ENCODE measurements around the gene EBF3.
"Not testable (repeated sequence)": the region's sequence is repeated elsewhere in the genome, so short reads cannot be mapped to it uniquely, and the experiment has no call there.

Gene EBF3

DNA sequence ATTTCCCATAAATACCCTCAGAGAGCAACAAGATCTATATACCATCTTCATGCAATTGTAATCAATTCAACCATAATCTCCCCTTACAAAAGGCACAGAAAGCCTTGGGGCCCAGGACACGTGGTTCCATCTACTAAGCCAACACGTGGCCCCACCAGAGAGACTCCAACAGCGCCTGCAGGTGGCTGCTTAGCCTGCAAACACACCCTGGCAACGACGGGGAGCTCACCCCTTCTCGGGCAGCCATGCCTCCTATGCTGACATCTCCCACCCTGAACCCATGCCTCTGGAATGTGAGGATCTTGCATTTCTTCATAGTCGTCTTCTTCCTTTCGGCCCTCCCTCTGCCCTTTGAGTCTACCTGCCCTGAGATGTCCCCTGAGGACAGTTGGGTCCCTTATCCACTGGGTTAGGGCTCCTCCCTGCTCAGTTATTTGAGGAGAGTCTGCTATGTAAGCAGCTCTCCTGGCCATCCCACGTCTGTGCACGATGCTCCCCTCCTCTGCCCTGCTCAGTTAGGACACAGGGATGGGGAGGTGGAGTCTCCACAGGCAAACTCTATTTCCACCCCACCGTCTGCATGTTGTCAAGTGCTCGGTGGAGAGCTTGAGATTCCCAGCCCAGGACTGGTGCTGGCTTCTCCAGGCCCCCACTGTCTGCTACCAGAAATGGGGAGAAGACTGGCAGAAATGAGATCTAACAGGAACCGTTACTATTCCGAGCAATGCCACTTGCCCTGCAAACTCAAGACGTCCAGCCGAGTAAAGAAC, 36.5 kb downstream of the EBF3 start:
- no peak for DNase-seq (ENCODE audit: low read depth, low spot score)
- no peak overlapping the region for H3K4me3 ChIP-seq
- no peak overlapping the region for H3K9ac ChIP-seq (ENCODE audit: insufficient read length)
- H3K36me3 ChIP-seq (ENCODE audit: insufficient read depth, low read length): peaks cover 10% of the 10 kb centered on the region; the same call in 1 of the 2 replicates
- TF ChIP-seq EZH2 (IDR thresholded peaks at IDR 0.05): no peak
- TF ChIP-seq POLR2AphosphoS5 (IDR thresholded peaks at IDR 0.05; ENCODE audit: borderline replicate concordance, low read depth, low read length): no peak
- TF ChIP-seq FOXP2 (optimal IDR thresholded peaks at IDR 0.05; ENCODE audit: control extremely low read depth, extremely low read length, insufficient read depth): no peak
- H3K9me3 ChIP-seq (ENCODE audit: low read depth, low read length): no peaks in the 10 kb centered on the region
- H3K27ac ChIP-seq: no peak overlapping the region

DNA sequence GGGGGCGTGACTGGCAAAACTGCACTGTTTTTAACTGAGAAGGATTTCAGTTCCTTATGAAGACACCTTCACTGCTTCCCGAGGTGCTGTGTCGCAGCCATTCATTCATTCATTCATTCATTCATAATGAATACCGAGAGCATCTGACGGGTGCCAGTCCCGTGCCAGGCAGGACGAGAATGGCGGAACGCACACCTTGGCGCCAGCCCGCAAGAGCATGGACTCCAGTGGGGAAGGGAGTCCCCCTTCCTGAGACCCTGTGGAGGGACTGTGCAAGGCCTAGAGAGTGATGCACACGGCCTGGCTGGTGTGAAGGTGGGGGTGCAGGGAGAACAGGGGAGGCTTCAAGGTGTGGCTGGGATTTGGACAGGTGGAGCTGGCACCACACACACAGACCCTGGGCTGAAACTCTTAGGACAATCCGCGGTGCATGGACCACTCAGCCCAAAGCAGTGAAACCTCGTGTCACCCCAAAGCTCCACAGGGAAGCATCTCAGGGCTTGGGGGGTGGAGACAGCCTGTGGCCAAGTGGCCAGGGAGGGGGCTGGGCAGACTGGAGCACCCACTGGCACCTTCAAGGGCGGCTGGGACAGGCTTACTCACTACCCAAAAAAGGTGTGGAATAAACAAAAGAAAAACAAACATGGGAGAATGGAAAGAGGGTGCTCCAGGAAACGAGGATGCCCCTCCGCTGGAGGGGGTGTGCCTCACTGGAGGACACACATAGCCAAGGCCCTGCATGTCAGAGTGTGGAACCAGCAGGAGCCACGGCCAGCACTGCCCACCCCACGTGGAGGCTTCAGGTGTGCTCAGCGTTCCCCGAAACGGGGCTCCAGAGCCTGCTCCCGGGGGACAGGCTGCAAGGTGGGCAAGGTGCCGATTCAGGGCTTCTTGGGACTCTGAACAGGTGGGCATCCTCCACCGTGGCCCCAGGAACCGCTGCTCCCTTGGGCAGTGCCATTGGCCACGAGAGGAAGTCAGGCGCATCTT, 37.7 kb downstream of the EBF3 start:
- TF ChIP-seq POLR2AphosphoS5 (IDR thresholded peaks at IDR 0.05; ENCODE audit: borderline replicate concordance, low read depth, low read length) (no peak), FOXP2 (optimal IDR thresholded peaks at IDR 0.05; ENCODE audit: control extremely low read depth, extremely low read length, insufficient read depth) (no peak), EZH2 (IDR thresholded peaks at IDR 0.05) (no peak)
- Histone ChIP-seq H3K9ac (ENCODE audit: insufficient read length) (no peak overlapping the region), H3K9me3 (ENCODE audit: low read depth, low read length) (no peaks in the 10 kb centered on the region), H3K36me3 (ENCODE audit: insufficient read depth, low read length) (peaks cover 10% of the 10 kb centered on the region; the same call in 1 of the 2 replicates), H3K27ac (no peak overlapping the region), H3K4me3 (no peak overlapping the region)
- DNase-seq (ENCODE audit: low read depth, low spot score): no peak

DNA sequence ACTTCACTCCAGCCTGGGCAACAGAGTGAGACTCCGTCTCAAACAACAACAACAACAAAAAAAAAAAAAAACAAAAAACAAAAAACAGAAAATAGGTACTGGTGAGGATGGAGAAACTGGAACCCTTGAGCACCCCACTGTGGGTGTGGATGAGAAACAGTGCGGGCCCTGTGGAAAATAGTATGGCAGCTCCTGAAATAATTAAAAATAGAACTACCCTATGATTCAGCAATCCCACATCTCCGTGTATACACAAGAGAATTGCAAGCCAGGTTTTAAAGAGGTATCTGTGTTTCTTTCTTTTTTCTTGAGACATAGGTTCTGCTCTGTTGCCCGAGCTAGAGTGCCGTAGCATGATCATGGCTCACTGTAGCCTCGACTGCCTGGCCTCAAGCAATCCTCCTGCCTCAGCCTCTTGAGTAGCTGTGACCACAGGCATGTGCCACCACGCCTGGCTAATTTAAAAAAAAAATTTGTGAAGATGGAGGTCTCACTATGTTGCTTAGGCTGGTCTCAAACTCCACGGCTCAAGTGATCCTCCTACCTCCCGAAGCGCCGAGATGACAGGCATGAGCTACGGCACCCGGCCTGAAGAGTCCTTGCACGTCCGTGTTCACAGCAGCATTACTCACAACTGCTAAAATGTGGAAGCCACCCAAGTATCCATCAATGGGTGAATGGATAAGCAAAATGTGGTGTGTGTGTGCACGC, 39.5 kb downstream of the EBF3 start:
- Histone ChIP-seq H3K9me3 (ENCODE audit: low read depth, low read length) (no peaks in the 10 kb centered on the region), H3K27ac (no peak overlapping the region), H3K4me3 (no peak overlapping the region), H3K36me3 (ENCODE audit: insufficient read depth, low read length) (peaks cover 10% of the 10 kb centered on the region; the same call in 1 of the 2 replicates), H3K9ac (ENCODE audit: insufficient read length) (no peak overlapping the region)
- TF ChIP-seq POLR2AphosphoS5 (IDR thresholded peaks at IDR 0.05; ENCODE audit: borderline replicate concordance, low read depth, low read length) (no peak), FOXP2 (optimal IDR thresholded peaks at IDR 0.05; ENCODE audit: control extremely low read depth, extremely low read length, insufficient read depth) (no peak), EZH2 (IDR thresholded peaks at IDR 0.05) (no peak)
- DNase-seq (ENCODE audit: low read depth, low spot score): no peak

DNA sequence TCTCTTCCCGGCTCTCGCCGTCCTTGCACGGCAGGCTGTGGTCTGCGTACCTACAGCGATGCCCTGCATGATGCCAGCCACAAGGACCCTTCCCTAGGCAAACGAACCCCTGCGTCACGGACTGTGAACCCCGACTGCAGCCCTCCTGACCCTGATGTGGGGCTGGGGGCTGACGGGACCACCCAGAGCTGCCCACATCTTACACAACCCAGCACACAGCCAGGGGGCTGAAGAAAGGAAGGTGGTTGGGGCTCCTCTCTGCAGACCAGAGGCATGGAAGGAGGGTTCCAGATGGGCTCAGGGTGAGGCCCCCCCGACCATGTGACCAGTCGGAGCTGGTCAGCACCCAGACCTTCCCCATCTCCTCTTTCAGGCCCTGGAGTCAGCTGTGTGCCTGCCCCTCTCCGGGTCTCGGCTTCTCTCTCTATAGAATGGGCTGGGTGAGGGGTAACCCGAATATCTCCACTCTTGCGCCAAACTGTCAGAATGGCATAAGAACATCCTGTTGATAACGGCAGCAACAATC, 41.4 kb downstream of the EBF3 start:
- H3K27ac ChIP-seq: no peak overlapping the region
- H3K4me3 ChIP-seq: no peak overlapping the region
- H3K9ac ChIP-seq (ENCODE audit: insufficient read length): no peak overlapping the region
- TF ChIP-seq POLR2AphosphoS5 (IDR thresholded peaks at IDR 0.05; ENCODE audit: borderline replicate concordance, low read depth, low read length): no peak
- no peak for TF ChIP-seq FOXP2 (optimal IDR thresholded peaks at IDR 0.05; ENCODE audit: control extremely low read depth, extremely low read length, insufficient read depth)
- no peak for TF ChIP-seq EZH2 (IDR thresholded peaks at IDR 0.05)
- no peak for DNase-seq (ENCODE audit: low read depth, low spot score)
- no peaks in the 10 kb centered on the region for H3K9me3 ChIP-seq (ENCODE audit: low read depth, low read length)
- H3K36me3 ChIP-seq (ENCODE audit: insufficient read depth, low read length): peaks cover 10% of the 10 kb centered on the region; the same call in 1 of the 2 replicates

DNA sequence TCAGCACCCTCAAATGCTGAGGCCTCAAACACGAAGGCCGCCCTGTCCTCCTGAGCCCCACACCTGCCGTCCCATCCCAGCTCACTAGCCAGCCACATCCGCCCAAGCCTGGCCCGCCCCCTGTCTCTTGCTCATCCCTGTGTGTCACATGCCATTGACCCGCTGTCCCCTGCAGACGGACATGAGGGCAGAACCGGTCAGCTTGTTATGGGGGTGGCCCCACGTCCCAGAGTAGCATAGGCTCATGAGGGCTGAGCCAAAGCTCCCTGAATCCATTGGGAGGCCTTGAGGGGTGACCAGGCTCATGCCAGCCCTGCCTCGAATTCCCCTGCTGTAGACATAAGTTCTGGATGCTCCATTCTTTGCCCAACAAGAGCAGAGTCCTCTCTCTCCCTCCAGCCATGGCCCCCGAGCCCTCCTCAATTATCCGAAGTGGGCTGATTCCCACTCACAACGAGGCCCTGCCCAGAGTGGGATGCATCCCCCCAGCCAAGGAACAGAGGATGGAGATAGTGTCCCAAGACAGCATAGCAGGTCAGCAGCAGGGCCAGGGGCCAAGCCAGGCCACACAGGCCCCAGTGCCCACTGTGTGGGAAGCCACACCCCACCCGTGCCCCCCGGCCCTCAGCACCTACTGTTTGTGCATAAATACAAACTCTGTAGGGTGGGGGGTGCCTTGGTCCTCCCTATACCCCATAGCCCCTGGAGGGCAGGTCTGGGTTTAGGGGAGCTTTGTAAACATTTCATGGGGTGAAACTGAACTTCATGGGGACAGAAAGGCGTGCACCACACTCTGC, 42.1 kb downstream of the EBF3 start:
- Histone ChIP-seq H3K9ac (ENCODE audit: insufficient read length) (no peak overlapping the region), H3K27ac (no peak overlapping the region), H3K36me3 (ENCODE audit: insufficient read depth, low read length) (peaks cover 10% of the 10 kb centered on the region; the same call in 1 of the 2 replicates), H3K9me3 (ENCODE audit: low read depth, low read length) (no peaks in the 10 kb centered on the region), H3K4me3 (no peak overlapping the region)
- no peak for DNase-seq (ENCODE audit: low read depth, low spot score)
- TF ChIP-seq EZH2 (IDR thresholded peaks at IDR 0.05) (no peak), POLR2AphosphoS5 (IDR thresholded peaks at IDR 0.05; ENCODE audit: borderline replicate concordance, low read depth, low read length) (no peak), FOXP2 (optimal IDR thresholded peaks at IDR 0.05; ENCODE audit: control extremely low read depth, extremely low read length, insufficient read depth) (no peak)

DNA sequence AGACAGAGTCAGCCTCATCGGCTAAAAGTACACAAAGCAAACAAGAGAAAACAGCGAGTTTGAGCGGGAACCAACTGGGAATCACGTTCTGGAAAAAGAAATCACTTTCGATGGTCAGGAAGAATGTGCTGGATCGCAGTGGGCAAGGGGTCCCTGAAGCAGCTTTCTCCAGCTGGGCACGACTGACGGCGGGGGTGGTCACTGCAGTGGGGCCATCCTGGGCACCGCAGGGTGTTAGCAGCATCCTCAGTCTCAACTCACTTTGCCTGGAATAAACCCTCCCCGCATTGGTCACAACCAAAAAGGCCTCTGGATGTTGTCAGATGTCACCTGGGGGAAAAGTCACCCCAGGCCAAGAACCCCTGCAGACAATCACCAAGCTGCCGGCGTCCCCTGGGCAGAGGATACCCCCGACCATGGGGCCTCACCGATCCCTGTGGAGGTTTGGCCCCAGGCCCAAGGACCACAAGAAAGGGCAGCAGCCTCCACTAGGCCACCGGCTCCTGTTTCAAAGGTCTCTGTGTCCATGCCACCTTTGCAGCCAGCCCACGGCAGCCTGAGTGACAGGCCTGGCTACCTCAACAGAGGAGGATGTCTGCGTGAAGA, 42.9 kb downstream of the EBF3 start:
- H3K27ac ChIP-seq: no peak overlapping the region
- H3K4me3 ChIP-seq: no peak overlapping the region
- DNase-seq (ENCODE audit: low read depth, low spot score): no peak
- TF ChIP-seq POLR2AphosphoS5 (IDR thresholded peaks at IDR 0.05; ENCODE audit: borderline replicate concordance, low read depth, low read length) (no peak), EZH2 (IDR thresholded peaks at IDR 0.05) (no peak), FOXP2 (optimal IDR thresholded peaks at IDR 0.05; ENCODE audit: control extremely low read depth, extremely low read length, insufficient read depth) (no peak)
- H3K9ac ChIP-seq (ENCODE audit: insufficient read length): no peak overlapping the region
- H3K36me3 ChIP-seq (ENCODE audit: insufficient read depth, low read length): peaks cover 10% of the 10 kb centered on the region; the same call in 1 of the 2 replicates
- no peaks in the 10 kb centered on the region for H3K9me3 ChIP-seq (ENCODE audit: low read depth, low read length)

DNA sequence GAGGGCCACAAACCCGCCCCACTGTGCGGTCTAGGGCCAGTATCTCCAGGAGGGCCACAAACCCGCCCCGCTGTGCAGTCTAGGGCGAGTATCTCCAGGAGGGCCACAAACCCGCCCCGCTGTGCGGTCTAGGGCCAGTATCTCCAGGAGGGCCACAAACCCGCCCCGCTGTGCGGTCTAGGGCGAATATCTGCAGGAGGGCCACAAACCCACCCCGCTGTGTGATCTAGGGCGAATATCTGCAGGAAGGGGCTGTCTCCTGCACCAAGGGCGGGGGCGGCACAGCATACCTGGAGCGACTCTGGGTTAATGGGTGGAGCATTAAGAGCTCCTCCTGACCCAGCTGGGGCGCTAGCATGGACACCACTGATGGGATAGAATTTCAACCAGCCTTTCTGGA, 43.9 kb downstream of the EBF3 start:
- not testable (repeated sequence) for H3K4me3 ChIP-seq, H3K27ac ChIP-seq

More for the DNA sequence above, 43.9 kb downstream of the EBF3 start:
- H3K9ac ChIP-seq (ENCODE audit: insufficient read length); DNase-seq (ENCODE audit: low read depth, low spot score); H3K9me3 ChIP-seq (ENCODE audit: low read depth, low read length); H3K36me3 ChIP-seq (ENCODE audit: insufficient read depth, low read length): not testable (repeated sequence)
